ENCODE measurements around the gene LYL1.

The LYL1 gene

GRCh38 chr19:13091400-13092157, 11.1 kb downstream of the LYL1 start:
- no peak for DNase-seq

GRCh38 chr19:13090511-13091231, 12.0 kb downstream of the LYL1 start:
- DNase-seq, result no peak

DNA sequence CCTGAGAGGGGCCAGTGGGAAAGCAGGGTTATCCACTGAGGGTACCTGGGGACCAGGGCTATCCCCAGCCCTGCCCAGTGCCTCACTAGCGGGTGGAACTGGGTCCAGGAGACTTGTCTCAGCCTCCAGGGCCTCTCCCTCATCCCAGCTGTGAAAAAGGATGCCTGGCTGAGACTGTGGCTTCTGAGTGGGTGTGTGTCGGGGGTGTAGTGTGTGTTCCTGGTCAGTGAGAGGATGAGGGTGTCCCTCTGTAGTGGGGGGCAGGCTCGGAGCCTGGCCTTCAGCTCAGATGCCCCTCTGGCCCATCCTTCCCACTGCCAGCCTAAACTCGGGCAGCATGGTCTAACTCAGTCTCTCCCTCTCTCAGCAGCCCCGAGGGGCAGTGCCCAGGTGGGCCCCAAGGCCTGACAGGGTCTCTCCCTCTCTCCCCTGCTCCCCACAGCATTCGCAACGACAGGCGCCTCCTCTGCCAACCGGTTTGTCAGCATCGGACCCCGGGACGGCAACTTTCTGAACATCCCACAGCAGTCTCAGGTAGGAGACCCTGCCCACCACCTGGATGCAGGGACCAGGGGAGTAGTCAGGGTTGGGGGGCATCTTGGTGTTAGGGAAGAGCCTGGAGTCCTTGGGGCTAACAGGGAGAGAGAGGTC, 12.7 kb downstream of the LYL1 start:
- no peak for DNase-seq

DNA sequence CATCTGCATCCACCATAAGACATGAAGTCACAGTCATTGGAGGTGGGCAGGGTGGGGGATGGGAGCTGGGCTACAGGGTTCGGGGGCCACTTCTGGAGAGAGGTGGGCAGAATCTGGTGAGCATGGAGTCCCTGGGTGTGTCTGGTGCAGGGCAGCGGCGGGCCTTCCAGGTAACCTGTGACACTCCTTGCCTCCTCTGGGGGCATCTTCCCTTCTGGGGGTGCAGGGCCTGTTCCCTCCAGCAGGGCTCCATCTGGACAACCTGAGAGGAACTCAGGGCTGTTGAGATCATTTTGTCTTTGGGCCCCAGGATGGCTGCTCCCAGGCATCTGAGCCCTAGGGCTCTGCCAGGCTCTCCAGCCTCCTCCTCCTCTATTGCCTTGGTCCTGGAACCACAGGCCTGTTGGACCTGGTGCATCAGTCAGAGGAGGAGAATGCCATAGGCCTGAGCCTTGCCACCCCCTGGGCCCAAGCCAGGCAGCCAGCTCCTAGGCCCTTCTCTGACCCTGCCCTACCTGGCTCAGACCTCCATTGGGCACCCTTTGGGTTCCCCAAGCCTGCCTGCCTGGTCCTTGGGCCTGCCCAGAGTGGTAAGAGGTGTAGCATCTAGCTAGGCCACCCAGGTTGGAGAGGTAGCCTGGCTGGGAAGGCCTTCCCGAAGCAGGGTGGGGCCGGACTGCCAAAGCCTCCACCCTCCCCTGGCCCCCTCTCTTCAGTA, 13.4 kb downstream of the LYL1 start:
- DNase-seq, result peak; percentile 9

- no peak for DNase-seq
Observed at GRCh38 chr19:13087795-13088537, 14.7 kb downstream of the LYL1 start.

DNA sequence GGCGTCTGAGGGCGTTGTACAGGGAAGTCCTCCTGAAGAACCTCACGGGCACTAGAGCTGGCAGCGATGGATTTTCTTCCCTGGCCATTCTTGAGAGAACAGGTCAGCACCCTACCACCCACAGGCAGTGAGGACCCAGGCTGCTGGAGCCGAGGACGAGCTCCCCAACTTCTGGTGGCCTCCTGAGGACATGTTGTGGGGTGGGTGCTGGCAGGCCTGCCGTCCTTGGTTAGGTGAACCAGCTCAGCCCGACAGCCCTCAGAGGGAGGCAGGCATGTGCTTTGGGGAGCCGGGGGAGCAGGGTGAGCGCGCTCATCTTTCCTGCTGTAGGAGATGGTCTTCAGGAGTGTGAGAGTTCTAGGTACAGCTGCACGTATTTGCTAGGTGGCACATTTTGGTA, 15.4 kb downstream of the LYL1 start:
- DNase-seq, result no peak

GRCh38 chr19:13086341-13086740, 16.3 kb downstream of the LYL1 start:
- DNase-seq, result no peak

DNA sequence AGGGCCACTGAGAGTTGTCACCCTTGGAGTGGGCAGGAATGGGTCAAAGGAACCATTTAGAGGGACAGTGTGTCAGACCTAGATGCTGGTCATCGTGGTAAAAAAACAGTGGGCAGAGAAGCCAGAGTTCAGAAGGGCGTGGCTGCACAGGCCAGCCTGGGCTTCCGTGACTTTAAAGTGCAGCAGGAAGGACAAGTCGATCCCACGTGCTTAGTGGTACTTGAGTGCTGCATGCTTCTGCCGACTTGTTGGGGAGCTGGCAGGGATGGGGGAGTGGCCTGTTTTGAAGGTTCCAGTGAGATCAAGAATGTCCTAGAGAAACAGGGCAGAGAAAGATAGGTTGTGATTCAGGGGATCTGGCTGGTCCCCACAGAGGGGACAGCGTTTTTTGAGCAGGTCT, 17.0 kb downstream of the LYL1 start:
- DNase-seq, result no peak

DNA sequence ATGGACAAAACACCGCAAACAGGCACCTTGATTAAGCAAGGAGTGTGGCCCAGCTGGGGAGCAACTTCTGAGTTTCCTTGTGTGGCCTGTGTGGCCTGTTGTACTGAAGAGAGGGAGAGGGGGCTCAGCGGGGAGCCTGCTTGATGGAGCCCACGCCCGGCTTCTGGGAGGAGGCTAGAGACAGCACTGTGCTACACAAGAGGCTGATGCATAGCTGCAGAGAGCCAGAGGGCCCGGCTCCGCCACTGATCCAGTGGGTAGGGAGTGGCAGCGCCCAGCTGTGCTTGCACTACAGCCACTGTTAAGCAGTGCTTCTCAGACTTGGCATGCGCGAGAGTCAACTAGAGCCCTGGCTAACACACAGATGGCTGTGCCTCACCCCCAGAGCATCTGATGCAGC, 19.0 kb downstream of the LYL1 start:
- DNase-seq, result no peak

DNA sequence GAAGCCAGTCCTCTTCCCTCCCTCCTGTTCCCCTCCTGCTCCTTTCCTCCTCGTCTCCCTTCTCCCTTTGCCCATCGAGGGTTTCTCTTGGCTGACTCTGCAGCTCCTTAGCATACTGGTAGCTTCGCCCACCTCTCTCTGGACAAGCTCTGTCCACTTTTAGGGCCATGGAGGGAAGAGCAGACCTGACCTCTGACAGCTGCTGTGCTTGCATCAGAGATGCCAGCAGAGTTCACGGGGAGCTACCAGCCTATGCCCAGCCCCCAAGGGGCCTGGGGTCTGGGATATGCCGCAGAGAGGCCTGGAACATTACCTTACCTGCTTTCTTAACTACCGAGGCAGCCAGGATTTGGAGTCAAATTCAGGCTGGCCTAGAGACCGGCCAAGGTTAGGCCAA, 19.7 kb downstream of the LYL1 start:
- no peak for DNase-seq

- no peak for DNase-seq
Observed at GRCh38 chr19:13082192-13083007, 20.3 kb downstream of the LYL1 start.

DNA sequence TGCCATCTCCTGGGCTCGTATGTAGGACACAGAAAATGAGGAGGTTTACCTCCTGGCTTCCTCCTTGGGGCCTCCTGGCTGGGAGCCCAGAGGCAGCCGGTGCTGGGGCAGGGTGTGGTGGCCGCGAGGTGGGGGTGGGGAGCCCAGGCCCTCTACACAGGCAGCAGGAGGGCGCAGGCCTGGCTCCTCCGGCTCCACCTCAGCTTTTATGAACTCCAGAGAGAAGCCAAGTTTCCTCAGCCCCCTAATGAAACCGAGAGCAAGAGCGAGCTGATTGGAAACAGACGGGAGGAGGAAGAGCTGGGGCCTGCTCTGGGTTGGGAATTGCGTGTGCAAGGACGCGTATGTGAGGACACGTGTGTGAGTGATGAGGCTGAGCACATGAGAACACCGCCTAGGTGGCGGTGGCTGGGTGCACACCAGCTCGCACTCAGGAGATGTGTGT, 23.1 kb downstream of the LYL1 start:
- DNase-seq, result no peak

DNA sequence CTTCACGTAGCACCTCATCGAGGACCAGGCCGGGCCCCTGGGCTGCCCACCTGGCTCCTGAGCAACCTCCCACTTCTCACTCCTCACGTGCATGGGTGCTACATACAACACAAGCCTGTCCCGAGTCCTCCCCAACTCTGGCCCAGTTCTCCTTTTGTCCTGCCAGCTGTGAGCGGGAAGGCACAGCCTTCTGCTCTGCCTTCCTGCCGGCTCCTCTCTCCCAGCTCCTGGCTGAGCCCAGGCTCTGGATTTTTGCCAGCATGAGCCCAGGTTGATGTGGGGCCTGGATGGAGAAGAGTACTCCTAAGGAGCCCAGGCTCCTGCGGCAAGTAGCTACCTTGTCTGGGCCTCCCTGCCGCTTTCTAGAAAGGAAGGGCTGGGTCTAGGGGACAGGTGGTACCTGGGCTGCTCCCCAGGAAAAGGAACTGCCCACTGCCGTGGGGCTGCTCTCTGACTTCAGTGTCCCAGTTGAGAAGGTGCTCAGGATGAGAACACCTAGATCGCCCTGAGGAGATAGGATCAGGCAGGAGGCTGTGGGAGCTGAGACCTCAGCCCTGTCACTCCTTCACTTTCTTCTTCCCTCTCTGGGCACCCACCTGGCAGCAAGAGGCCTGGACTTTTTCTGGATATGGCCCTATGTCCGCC, 23.6 kb downstream of the LYL1 start:
- DNase-seq, result no peak

- no peak for DNase-seq
Observed at GRCh38 chr19:13078381-13078780, 24.3 kb downstream of the LYL1 start.

DNA sequence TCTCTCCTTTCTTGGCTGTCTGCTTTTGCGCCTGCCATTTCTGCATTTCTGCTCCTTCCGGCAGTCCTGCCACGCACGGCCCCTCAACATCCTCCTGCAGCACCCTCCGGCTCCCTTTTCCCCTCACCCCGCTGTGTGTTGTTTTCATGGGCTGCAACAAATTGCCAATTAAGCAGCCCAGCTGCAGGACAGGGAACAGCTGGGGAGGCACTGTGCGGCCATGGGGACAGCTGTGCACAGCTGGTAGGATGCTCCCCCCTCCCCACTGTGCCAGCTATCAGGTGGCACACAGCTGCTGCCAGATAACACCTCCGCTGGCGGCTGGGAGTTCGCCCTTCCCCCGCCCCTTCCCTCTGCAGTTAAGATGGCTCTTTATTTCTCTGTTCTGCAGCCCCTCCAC, 25.4 kb downstream of the LYL1 start:
- no peak for DNase-seq

DNA sequence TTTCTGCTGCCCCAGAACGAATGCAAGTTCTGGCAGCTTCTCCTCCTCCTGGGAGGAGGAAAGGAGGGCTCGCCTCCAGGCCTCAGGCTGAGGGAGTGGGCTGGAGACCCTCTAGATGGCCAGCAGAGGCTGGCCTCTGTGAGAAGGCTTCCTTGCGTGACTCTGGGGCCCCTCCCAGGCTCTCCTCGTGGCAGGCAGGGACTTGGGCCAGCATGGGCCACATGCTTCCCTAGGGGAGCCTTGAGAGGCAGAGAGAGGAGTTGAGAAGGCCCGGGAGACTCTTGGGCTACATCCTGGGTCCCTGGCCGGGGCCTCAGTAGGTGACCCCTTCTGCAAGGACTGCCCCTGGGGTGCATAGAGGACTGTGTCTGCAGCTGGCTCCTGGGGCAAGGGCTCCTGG, 25.9 kb downstream of the LYL1 start:
- DNase-seq, result no peak

GRCh38 chr19:13076320-13076719, 26.3 kb downstream of the LYL1 start:
- DNase-seq, result no peak

DNA sequence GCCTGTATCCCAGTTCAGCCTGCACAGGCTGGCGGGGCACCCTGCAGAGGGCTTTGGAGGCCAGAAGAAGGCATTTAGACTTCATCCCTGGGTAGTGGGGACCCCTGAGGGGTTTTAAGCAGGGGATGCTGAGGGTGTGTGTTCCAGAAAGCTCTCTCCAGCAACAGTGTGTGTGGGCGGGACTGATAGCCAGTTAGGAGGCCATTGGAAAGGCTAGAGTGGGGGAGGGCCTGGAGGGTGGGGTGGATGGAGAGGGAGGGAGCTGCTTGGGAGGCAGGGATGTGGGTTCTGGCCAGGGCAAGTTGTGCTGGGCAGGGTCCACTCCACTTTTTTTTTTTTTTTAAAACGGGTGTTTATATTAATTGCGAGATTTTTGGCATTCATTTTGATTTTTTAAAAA, 28.3 kb downstream of the LYL1 start:
- DNase-seq, result no peak

GRCh38 chr19:13073263-13073662, 29.4 kb downstream of the LYL1 start:
- DNase-seq, result no peak

GRCh38 chr19:13072188-13072908, 30.3 kb downstream of the LYL1 start:
- DNase-seq, result no peak
